Progenitor cell of endocrine pancreas (in vitro differentiated cells): ENCODE data around the gene ACSM4. TPM values are rescaled to one million over a fixed set of nuclear protein-coding genes. Genes with fewer than 3 reads are reported as not detected.
"Not testable (repeated sequence)": the region's sequence is repeated elsewhere in the genome, so short reads cannot be mapped to it uniquely, and the experiment has no call there.

Source experiments
- DNase-seq: peaks from one replicate; pipeline ENCODE4 v3.0.0; 2021; ENCODE audit warnings: low spot score; ENCODE audit not compliant: unreplicated experiment
- H3K27ac Mint-ChIP-seq: 2 replicates; pipeline ENCODE4 v1.8.0; 2021; ENCODE audit warnings: mild to moderate bottlenecking, moderate library complexity, mixed read lengths
- H3K27me3 Mint-ChIP-seq: 2 replicates; pipeline ENCODE4 v1.8.0; 2021; ENCODE audit warnings: mixed read lengths
- H3K36me3 Mint-ChIP-seq: 2 replicates; pipeline ENCODE4 v1.8.0; 2022; ENCODE audit warnings: mixed read lengths; ENCODE audit not compliant: insufficient read depth
- H3K4me1 Mint-ChIP-seq: 2 replicates; pipeline ENCODE4 v1.8.0; 2021; ENCODE audit warnings: low read depth, mixed read lengths
- H3K4me3 Mint-ChIP-seq: 2 replicates; pipeline ENCODE4 v1.8.0; 2021; ENCODE audit warnings: low read depth, mild to moderate bottlenecking, moderate library complexity, mixed read lengths
- H3K9me3 Mint-ChIP-seq: 2 replicates; pipeline ENCODE4 v1.8.0; 2021; ENCODE audit warnings: low read depth, mixed read lengths
- CTCF ChIP-seq: fragments of 200-600 bp; sonication (generic); IDR thresholded peaks from one replicate; pipeline ENCODE4 v1.5.0; 2021; ENCODE audit warnings: antibody characterized with exemption, mild to moderate bottlenecking; ENCODE audit not compliant: unreplicated experiment
- total RNA-seq: library from RNA; stranded (reverse); gene quantifications from 2 replicates; pipeline ENCODE4 v1.2.1, GENCODE V29; 2021

ACSM4 gene
- total RNA-seq, 1 donor from 2014 or later: not detected

- H3K27me3 Mint-ChIP-seq: no peaks in the 10 kb centered on the region
- H3K4me1 Mint-ChIP-seq: no peaks in the 10 kb centered on the region
- H3K4me3 Mint-ChIP-seq: no peak overlapping the region
- no peak for DNase-seq
- no peak overlapping the region for H3K27ac Mint-ChIP-seq
- H3K9me3 Mint-ChIP-seq: no peaks in the 10 kb centered on the region
- TF ChIP-seq CTCF: no peak
- no peaks in the 10 kb centered on the region for H3K36me3 Mint-ChIP-seq
Observed at GRCh38 chr12:7324176-7324575, 20.3 kb downstream of the ACSM4 start.

- no peak for DNase-seq
- TF ChIP-seq CTCF: no peak
- Mint-ChIP-seq H3K4me1 (no peaks in the 10 kb centered on the region), H3K27ac (no peak overlapping the region), H3K4me3 (no peak overlapping the region), H3K9me3 (peaks cover 18% of the 10 kb centered on the region), H3K27me3 (no peaks in the 10 kb centered on the region), H3K36me3 (peaks cover 3% of the 10 kb centered on the region)
Observed at GRCh38 chr12:7327918-7328317, 24.0 kb downstream of the ACSM4 start.

DNA sequence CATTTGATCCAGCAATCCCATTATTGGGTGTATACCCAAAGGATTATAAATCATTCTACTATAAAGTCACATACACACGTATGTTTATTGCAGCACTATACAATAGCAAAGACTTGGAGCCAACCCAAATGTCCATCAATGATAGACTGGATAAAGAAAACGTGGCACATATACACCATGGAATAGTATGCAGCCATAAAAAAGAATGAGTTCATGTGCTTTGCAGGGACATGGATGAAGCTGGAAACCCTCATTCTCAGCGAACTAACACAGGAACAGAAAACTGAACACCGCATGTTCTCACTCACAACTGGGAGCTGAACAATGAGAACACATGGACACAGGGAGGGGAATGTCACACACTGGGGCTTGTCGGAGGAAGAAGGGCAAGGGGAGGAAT lies 33.9 kb downstream of the ACSM4 start:
- H3K4me3 Mint-ChIP-seq, H3K27ac Mint-ChIP-seq, DNase-seq, H3K27me3 Mint-ChIP-seq, H3K36me3 Mint-ChIP-seq, H3K4me1 Mint-ChIP-seq: not testable (repeated sequence)
- peaks cover 20% of the 10 kb centered on the region for H3K9me3 Mint-ChIP-seq

GRCh38 chr12:7339675-7340074 lies 35.8 kb downstream of the ACSM4 start:
- H3K27ac Mint-ChIP-seq: no peak overlapping the region
- H3K36me3 Mint-ChIP-seq: peaks cover 2% of the 10 kb centered on the region
- no peak for TF ChIP-seq CTCF
- peaks cover 24% of the 10 kb centered on the region for H3K9me3 Mint-ChIP-seq
- H3K27me3 Mint-ChIP-seq: no peaks in the 10 kb centered on the region
- no peaks in the 10 kb centered on the region for H3K4me1 Mint-ChIP-seq
- DNase-seq: no peak
- H3K4me3 Mint-ChIP-seq: no peak overlapping the region

GRCh38 chr12:7344833-7345606 lies 41.1 kb downstream of the ACSM4 start:
- H3K27ac Mint-ChIP-seq: no peak overlapping the region
- no peaks in the 10 kb centered on the region for H3K36me3 Mint-ChIP-seq
- H3K9me3 Mint-ChIP-seq: peaks cover 27% of the 10 kb centered on the region
- no peaks in the 10 kb centered on the region for H3K4me1 Mint-ChIP-seq
- TF ChIP-seq CTCF: no peak
- no peaks in the 10 kb centered on the region for H3K27me3 Mint-ChIP-seq
- H3K4me3 Mint-ChIP-seq: no peak overlapping the region
- DNase-seq: no peak
